Natural killer cell (primary cell): Measurements from ENCODE around the gene PIK3CD. TPM values are rescaled to one million over a fixed set of nuclear protein-coding genes. Genes with fewer than 3 reads are reported as not detected.
A peak's percentile ranks its signal among the peaks of the same experiment; 100 is the strongest.
"Not testable (repeated sequence)": the region's sequence is repeated elsewhere in the genome, so short reads cannot be mapped to it uniquely, and the experiment has no call there.

Experiments
- ATAC-seq, 3 donors: fragments of 150-1000 bp in 2 of 3; fragments of 200-7000 bp in 1 of 3; cut with Tn5 transposase; 1 replicate in 1 of 3; 2 replicates in 2 of 3; pipeline ENCODE4 v1.10.0; 2021; ENCODE audit warnings: mild to moderate bottlenecking in 2 of 3, moderate library complexity in 2 of 3
- DNase-seq, 2 donors: peaks; one replicate each; pipeline versions ENCODE4 v3.0.0 to v3.0.0-alpha.2; 2013 to 2021; ENCODE audit warnings: mixed read lengths in 1 of 2
- H3K27ac ChIP-seq: one replicate; pipeline ENCODE4 v1.5.1; 2013; ENCODE audit warnings: mild to moderate bottlenecking, low read length
- H3K27me3 ChIP-seq: one replicate; pipeline ENCODE4 v1.6.1; 2013; ENCODE audit warnings: low read length; ENCODE audit not compliant: control insufficient read depth, insufficient read depth
- H3K36me3 ChIP-seq: one replicate; pipeline ENCODE4 v1.6.1; 2013; ENCODE audit warnings: low read length; ENCODE audit not compliant: control insufficient read depth, insufficient read depth
- H3K4me1 ChIP-seq: one replicate; pipeline ENCODE4 v1.6.1; 2013; ENCODE audit warnings: low read length; ENCODE audit not compliant: control insufficient read depth, insufficient read depth
- H3K4me3 ChIP-seq: one replicate; pipeline ENCODE4 v1.5.1; 2013; ENCODE audit warnings: low read length
- H3K9me3 ChIP-seq: one replicate; pipeline ENCODE4 v1.6.1; 2013; ENCODE audit warnings: low read length; ENCODE audit not compliant: control insufficient read depth, insufficient read depth
- H3K27ac Mint-ChIP-seq, 2 donors: one replicate each; pipeline ENCODE4 v1.8.0; 2022; ENCODE audit warnings: mild to moderate bottlenecking in 2 of 2, mixed read lengths in 2 of 2, moderate library complexity in 1 of 2
- H3K27me3 Mint-ChIP-seq, 2 donors: one replicate each; pipeline ENCODE4 v1.8.0; 2022; ENCODE audit warnings: low read depth in 2 of 2, mixed read lengths in 2 of 2
- H3K36me3 Mint-ChIP-seq: one replicate; pipeline ENCODE4 v1.8.0; 2022; ENCODE audit warnings: mixed read lengths
- H3K4me1 Mint-ChIP-seq, 2 donors: one replicate each; pipeline ENCODE4 v1.8.0; 2022; ENCODE audit warnings: mixed read lengths in 2 of 2
- H3K4me3 Mint-ChIP-seq: one replicate; pipeline ENCODE4 v1.8.0; 2022; ENCODE audit warnings: mild to moderate bottlenecking, moderate library complexity, mixed read lengths
- H3K9me3 Mint-ChIP-seq, 2 donors: one replicate each; pipeline ENCODE4 v1.8.0; 2022; ENCODE audit warnings: mixed read lengths in 2 of 2
- WGBS: methylation state at CpG from one replicate; pipeline ENCODE4 v1.1.7; 2013; ENCODE audit warnings: missing lambda C conversion rate; ENCODE audit not compliant: insufficient coverage; 5-methylcytosine and 5-hydroxymethylcytosine counted together
- intact Hi-C: fragments of 100-400 bp; cut with micrococcal nuclease; formaldehyde crosslinking; loops from one replicate; pipeline ENCODE4 v1.14.2; 2022
- total RNA-seq, 4 donors: library from RNA; stranded (reverse); fragments of 120-200 nt in 1 of 4; gene quantifications; one replicate each; pipeline versions ENCODE4 v1.2.3 to v1.2.4, GENCODE V29; 2013 to 2022
- TF ChIP-seq, protein P1 (sequence below): fragments of 200-600 bp; IDR thresholded peaks from one replicate; pipeline ENCODE4 v1.8.0; 2022; ENCODE audit warnings: antibody characterized with exemption

PIK3CD gene
- total RNA-seq, 3 donors from 2014 or later (not counting 1 experiment from before 2014, with no cell fraction given) = 171 to 240 (median 198) TPM

DNA sequence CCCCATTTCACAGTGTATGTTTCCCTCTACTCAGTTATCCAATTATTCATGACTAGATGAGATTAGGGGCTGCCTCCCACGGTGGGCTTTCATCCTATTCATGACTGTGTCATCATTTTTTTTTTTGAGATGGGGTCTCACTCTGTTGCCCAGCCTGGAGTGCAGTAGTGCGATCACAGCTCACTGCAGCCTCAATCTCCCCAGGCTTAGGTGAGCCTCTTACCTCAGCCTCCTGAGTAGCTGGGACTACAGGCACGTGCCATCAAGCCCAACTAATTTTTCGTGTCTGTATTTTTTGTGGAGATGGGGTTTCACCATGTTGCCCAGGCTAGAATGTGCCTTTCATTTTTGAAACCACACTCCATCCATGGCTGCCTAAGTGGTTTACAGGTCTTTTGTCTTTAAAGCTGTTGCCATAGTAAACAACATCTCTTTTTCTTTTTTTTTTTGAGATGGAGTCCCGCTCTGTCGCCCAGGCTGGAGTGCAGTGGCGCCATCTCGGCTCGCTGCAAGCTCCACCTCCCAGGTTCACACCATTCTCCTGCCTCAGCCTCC, 60.0 kb downstream of the PIK3CD start:
- Histone ChIP-seq H3K27ac (peak overlapping the region; percentile 73), H3K27me3 (no peaks in the 10 kb centered on the region), H3K4me3 (no peak overlapping the region), H3K9me3 (no peaks in the 10 kb centered on the region), H3K36me3 (peaks cover 50% of the 10 kb centered on the region), H3K4me1 (peaks cover 71% of the 10 kb centered on the region)
- Mint-ChIP-seq H3K9me3 (no peaks in the 10 kb centered on the region), H3K4me3 (peak overlapping the region; percentile 55), H3K36me3 (peaks cover 6% of the 10 kb centered on the region), H3K4me1 (peaks cover 25 to 47% of the 10 kb centered on the region in 2 donors), H3K27ac (peak overlapping the region; percentile 88 to 89), H3K27me3 (no peaks in the 10 kb centered on the region)
- TF ChIP-seq, protein P1, sequence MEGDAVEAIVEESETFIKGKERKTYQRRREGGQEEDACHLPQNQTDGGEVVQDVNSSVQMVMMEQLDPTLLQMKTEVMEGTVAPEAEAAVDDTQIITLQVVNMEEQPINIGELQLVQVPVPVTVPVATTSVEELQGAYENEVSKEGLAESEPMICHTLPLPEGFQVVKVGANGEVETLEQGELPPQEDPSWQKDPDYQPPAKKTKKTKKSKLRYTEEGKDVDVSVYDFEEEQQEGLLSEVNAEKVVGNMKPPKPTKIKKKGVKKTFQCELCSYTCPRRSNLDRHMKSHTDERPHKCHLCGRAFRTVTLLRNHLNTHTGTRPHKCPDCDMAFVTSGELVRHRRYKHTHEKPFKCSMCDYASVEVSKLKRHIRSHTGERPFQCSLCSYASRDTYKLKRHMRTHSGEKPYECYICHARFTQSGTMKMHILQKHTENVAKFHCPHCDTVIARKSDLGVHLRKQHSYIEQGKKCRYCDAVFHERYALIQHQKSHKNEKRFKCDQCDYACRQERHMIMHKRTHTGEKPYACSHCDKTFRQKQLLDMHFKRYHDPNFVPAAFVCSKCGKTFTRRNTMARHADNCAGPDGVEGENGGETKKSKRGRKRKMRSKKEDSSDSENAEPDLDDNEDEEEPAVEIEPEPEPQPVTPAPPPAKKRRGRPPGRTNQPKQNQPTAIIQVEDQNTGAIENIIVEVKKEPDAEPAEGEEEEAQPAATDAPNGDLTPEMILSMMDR = no peak
- ATAC-seq = peak; percentile 62 to 86 (median 67)
- intact Hi-C loops = no loop called here
- 68% methylated on average over 8 of the region's 9 CpGs for WGBS
- DNase-seq = peak in 1 of 2 donors; percentile 64

DNA sequence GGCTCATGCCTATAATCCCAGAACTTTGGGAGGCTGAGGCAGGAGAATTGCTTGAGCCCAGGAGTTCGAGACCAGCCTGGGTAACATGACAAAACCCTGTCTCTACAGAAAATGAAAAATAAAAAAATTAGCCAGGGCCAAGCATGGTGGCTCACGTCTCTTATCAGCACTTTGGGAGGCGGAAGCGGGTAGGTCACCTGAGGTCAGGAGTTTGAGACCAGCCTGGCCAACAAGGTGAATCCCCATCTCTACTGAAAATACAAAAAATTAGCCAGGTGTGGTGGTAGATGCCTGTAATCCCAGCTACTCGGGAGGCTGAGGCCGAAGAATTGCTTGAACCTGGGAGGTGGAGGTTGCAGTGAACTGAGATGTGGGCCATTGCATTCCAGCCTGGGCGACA, 61.2 kb downstream of the PIK3CD start:
- H3K27me3 Mint-ChIP-seq, H3K9me3 Mint-ChIP-seq, intact Hi-C loops, H3K36me3 Mint-ChIP-seq, H3K9me3 ChIP-seq, ATAC-seq, H3K4me3 Mint-ChIP-seq, H3K4me3 ChIP-seq, DNase-seq, H3K27me3 ChIP-seq: not testable (repeated sequence)
- peak overlapping the region; percentile 88 to 89 for H3K27ac Mint-ChIP-seq
- Histone ChIP-seq H3K36me3 (peaks cover 53% of the 10 kb centered on the region), H3K4me1 (peaks cover 73% of the 10 kb centered on the region), H3K27ac (peak overlapping the region; percentile 73)
- WGBS = 91% methylated on average over 7 of the region's 7 CpGs
- H3K4me1 Mint-ChIP-seq = peaks cover 37 to 54% of the 10 kb centered on the region in 2 donors

DNA sequence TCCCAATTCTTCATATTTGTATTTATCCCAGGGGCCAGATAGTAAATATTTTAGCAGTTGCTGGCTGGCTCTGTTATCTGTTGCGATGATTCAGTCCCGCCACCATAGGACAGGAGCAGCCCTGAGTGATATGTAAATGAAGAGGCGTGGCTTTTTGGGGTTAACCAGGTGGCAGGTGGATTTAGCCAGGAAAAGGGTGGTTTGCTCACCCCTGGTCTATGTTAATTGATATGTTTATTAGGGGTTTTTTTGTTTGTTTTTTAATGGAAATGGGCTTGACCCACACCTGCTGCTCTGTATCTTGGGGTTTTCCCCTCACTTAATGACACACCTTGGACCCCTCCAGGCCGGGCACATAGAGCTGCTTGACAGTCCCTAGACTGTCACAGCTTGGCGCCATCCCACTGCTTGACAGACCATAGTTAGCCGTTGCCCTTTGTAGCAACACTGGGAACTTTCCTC, 62.8 kb downstream of the PIK3CD start:
- Mint-ChIP-seq H3K27ac (peak overlapping the region; percentile 70 to 100), H3K9me3 (no peaks in the 10 kb centered on the region), H3K4me1 (peaks cover 41 to 56% of the 10 kb centered on the region in 2 donors), H3K4me3 (peak overlapping the region; percentile 42), H3K36me3 (peaks cover 6% of the 10 kb centered on the region), H3K27me3 (no peaks in the 10 kb centered on the region)
- peaks cover 88% of the 10 kb centered on the region for H3K4me1 ChIP-seq
- H3K36me3 ChIP-seq = peaks cover 65% of the 10 kb centered on the region
- WGBS = 62% methylated on average over 6 of the region's 6 CpGs
- H3K27me3 ChIP-seq = no peaks in the 10 kb centered on the region
- TF ChIP-seq, protein P1 = no peak
- H3K27ac ChIP-seq = peak overlapping the region; percentile 19
- DNase-seq (peak in 1 of 2 donors; percentile 78), ATAC-seq (peak in 1 of 3 donors; percentile 20)
- no peak overlapping the region for H3K4me3 ChIP-seq
- H3K9me3 ChIP-seq = no peaks in the 10 kb centered on the region
- intact Hi-C loops = no loop called here

DNA sequence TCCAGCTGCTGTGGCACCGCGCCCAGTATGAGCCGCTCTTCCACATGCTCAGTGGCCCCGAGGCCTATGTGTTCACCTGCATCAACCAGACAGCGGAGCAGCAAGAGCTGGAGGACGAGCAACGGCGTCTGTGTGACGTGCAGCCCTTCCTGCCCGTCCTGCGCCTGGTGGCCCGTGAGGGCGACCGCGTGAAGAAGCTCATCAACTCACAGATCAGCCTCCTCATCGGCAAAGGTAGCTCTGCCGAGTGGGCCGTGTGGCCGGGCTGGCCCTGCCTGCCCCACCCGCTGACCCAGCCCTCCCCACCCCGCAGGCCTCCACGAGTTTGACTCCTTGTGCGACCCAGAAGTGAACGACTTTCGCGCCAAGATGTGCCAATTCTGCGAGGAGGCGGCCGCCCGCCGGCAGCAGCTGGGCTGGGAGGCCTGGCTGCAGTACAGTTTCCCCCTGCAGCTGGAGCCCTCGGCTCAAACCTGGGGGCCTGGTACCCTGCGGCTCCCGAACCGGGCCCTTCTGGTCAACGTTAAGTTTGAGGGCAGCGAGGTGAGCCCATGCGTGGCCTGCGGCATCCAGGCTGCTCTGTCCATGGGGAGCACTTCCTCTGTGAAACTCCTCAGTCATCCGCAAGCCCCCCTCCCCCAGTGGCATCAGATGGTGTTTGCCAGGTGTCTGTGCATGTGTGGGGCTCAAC, 64.2 kb downstream of the PIK3CD start:
- H3K36me3 Mint-ChIP-seq = no peaks in the 10 kb centered on the region
- TF ChIP-seq, protein P1 = no peak
- H3K4me3 ChIP-seq = no peak overlapping the region
- peaks cover 95% of the 10 kb centered on the region for H3K4me1 ChIP-seq
- peaks cover 68% of the 10 kb centered on the region for H3K36me3 ChIP-seq
- H3K9me3 Mint-ChIP-seq = no peaks in the 10 kb centered on the region
- 77% methylated on average over 40 of the region's 40 CpGs for WGBS
- H3K4me1 Mint-ChIP-seq = peaks cover 39 to 54% of the 10 kb centered on the region in 2 donors
- H3K27ac Mint-ChIP-seq = peak overlapping the region; percentile 96 to 100
- intact Hi-C loops = loop anchor here (2.0 kb wide), 1 partner anchor 87 kb away; no protein-coding TSS in a partner anchor
- no peaks in the 10 kb centered on the region for H3K9me3 ChIP-seq
- peak overlapping the region; percentile 74 for H3K27ac ChIP-seq
- H3K27me3 ChIP-seq = no peaks in the 10 kb centered on the region
- DNase-seq (peak in 1 of 2 donors; percentile 86), ATAC-seq (no peak)
- peak overlapping the region; percentile 47 for H3K4me3 Mint-ChIP-seq
- H3K27me3 Mint-ChIP-seq = no peaks in the 10 kb centered on the region
